ENCODE data around the gene GAB2. TPM values are rescaled to one million over a fixed set of nuclear protein-coding genes. Genes with fewer than 3 reads are reported as not detected.

The GAB2 gene
- total and polyA plus RNA-seq, 2 donors (not counting 1 experiment from before 2014, with no cell fraction given): 5.8 to 85.9 TPM

GRCh38 chr11:78444726-78445125 lies 27.1 kb upstream of the GAB2 start:
- ChIA-PET CTCF (interaction anchor here (0.6 to 1.2 kb wide), 3 partner anchors 24 to 983 kb away, joined by 3 read pairs; partner anchors contain the start of gene GAB2), POLR2A (no interaction called here)
- no peaks in the 10 kb centered on the region for H3K79me2 ChIP-seq (ENCODE audit: control insufficient read depth, insufficient read depth, low read length)
- H3K4me2 ChIP-seq (replicated peaks; ENCODE audit: low read depth, low read length, poor library complexity, severe bottlenecking): no peak overlapping the region
- no peak overlapping the region for H3K4me3 ChIP-seq (ENCODE audit: control extremely low read depth in 1 of 5, extremely low read depth in 1 of 5, insufficient read depth in 1 of 5, low read depth in 2 of 5, low read length in 4 of 5)
- no peak overlapping the region for H3K27ac ChIP-seq (ENCODE audit: low read length in 2 of 2)
- DNase-seq (no peak), ATAC-seq (ENCODE audit: low read depth) (no peak)
- H3K9me3 ChIP-seq (ENCODE audit: control extremely low read depth in 1 of 3, control insufficient read depth in 2 of 3, insufficient read depth in 1 of 3, low read length in 2 of 3): no peaks in the 10 kb centered on the region
- no peaks in the 10 kb centered on the region for H4K20me1 ChIP-seq (ENCODE audit: control insufficient read depth, insufficient read depth, low read length, poor library complexity, severe bottlenecking)
- H2AFZ ChIP-seq (ENCODE audit: insufficient read depth, low read depth, low read length, poor library complexity, severe bottlenecking): no peak overlapping the region
- TF ChIP-seq EZH2 (IDR thresholded peaks at IDR 0.05; ENCODE audit: borderline replicate concordance, insufficient read depth, low read depth, low read length, poor library complexity, severe bottlenecking) (no peak), CTCF (IDR thresholded peaks at IDR 0.05) (no peak)
- Mint-ChIP-seq H3K4me1 (peaks cover 6% of the 10 kb centered on the region), H3K27ac (no peak overlapping the region), H3K27me3 (no peaks in the 10 kb centered on the region), H3K9me3 (ENCODE audit: insufficient read depth) (no peaks in the 10 kb centered on the region), H3K4me3 (no peak overlapping the region)
- intact Hi-C loops (cut with micrococcal nuclease): no loop called here
- no CpG with 5 or more reads among the region's 1 CpG for WGBS (ENCODE audit: insufficient coverage)
- H3K27me3 ChIP-seq (replicated peaks in 1 of 4; ENCODE audit: control extremely low read depth in 1 of 4, control insufficient read depth in 3 of 4, insufficient read depth in 4 of 4, low read length in 3 of 4): no peaks in the 10 kb centered on the region
- H3K9ac ChIP-seq (ENCODE audit: low read length): no peak overlapping the region
- peaks cover 0 to 2% of the 10 kb centered on the region in 2 experiments for H3K36me3 ChIP-seq (replicated peaks in 1 of 2; ENCODE audit: control extremely low read depth in 1 of 2, control insufficient read depth in 1 of 2, extremely low read depth in 1 of 2, insufficient read depth in 2 of 2, low read length in 1 of 2)
- peaks cover 0 to 4% of the 10 kb centered on the region in 2 donors for H3K4me1 ChIP-seq (ENCODE audit: control insufficient read depth in 2 of 2, insufficient read depth in 2 of 2, low read length in 2 of 2)

- Mint-ChIP-seq H3K9me3 (ENCODE audit: insufficient read depth) (no peaks in the 10 kb centered on the region), H3K4me1 (peaks cover 27% of the 10 kb centered on the region), H3K4me3 (no peak overlapping the region), H3K27me3 (no peaks in the 10 kb centered on the region), H3K27ac (no peak overlapping the region)
- Histone ChIP-seq H2AFZ (ENCODE audit: insufficient read depth, low read depth, low read length, poor library complexity, severe bottlenecking) (no peak overlapping the region), H3K79me2 (ENCODE audit: control insufficient read depth, insufficient read depth, low read length) (no peaks in the 10 kb centered on the region), H3K9ac (ENCODE audit: low read length) (no peak overlapping the region), H3K4me3 (ENCODE audit: control extremely low read depth in 1 of 5, extremely low read depth in 1 of 5, insufficient read depth in 1 of 5, low read depth in 2 of 5, low read length in 4 of 5) (no peak overlapping the region), H3K27ac (ENCODE audit: low read length in 2 of 2) (no peak overlapping the region), H3K9me3 (ENCODE audit: control extremely low read depth in 1 of 3, control insufficient read depth in 2 of 3, insufficient read depth in 1 of 3, low read length in 2 of 3) (peaks cover 0 to 2% (median 0%) of the 10 kb centered on the region in 3 donors), H4K20me1 (ENCODE audit: control insufficient read depth, insufficient read depth, low read length, poor library complexity, severe bottlenecking) (no peaks in the 10 kb centered on the region), H3K4me1 (ENCODE audit: control insufficient read depth in 2 of 2, insufficient read depth in 2 of 2, low read length in 2 of 2) (peaks cover 15 to 21% of the 10 kb centered on the region in 2 donors), H3K27me3 (replicated peaks in 1 of 4; ENCODE audit: control extremely low read depth in 1 of 4, control insufficient read depth in 3 of 4, insufficient read depth in 4 of 4, low read length in 3 of 4) (no peaks in the 10 kb centered on the region), H3K36me3 (replicated peaks in 1 of 2; ENCODE audit: control extremely low read depth in 1 of 2, control insufficient read depth in 1 of 2, extremely low read depth in 1 of 2, insufficient read depth in 2 of 2, low read length in 1 of 2) (peaks cover 0 to 2% of the 10 kb centered on the region in 2 experiments), H3K4me2 (replicated peaks; ENCODE audit: low read depth, low read length, poor library complexity, severe bottlenecking) (no peak overlapping the region)
- POLR2A ChIA-PET: no interaction called here
- CTCF ChIA-PET: interaction anchor here (0.8 kb wide), 1 partner anchor 11 kb away, joined by 3 read pairs; no protein-coding TSS in a partner anchor
- DNase-seq (no peak), ATAC-seq (ENCODE audit: low read depth) (no peak)
- no CpG with 5 or more reads among the region's 4 CpGs for WGBS (ENCODE audit: insufficient coverage)
- intact Hi-C loops (cut with micrococcal nuclease): no loop called here
- TF ChIP-seq CTCF (IDR thresholded peaks at IDR 0.05) (no peak), EZH2 (IDR thresholded peaks at IDR 0.05; ENCODE audit: borderline replicate concordance, insufficient read depth, low read depth, low read length, poor library complexity, severe bottlenecking) (no peak)
Observed at GRCh38 chr11:78441956-78442355, 24.3 kb upstream of the GAB2 start.
